Measurements from ENCODE around the gene ALS2. TPM values are rescaled to one million over a fixed set of nuclear protein-coding genes. Genes with fewer than 3 reads are reported as not detected.
A peak's percentile ranks its signal among the peaks of the same experiment; 100 is the strongest.

The ALS2 gene
- polyA plus RNA-seq, 5 donors: 17.6 to 30.0 (median 26.5) TPM

DNA sequence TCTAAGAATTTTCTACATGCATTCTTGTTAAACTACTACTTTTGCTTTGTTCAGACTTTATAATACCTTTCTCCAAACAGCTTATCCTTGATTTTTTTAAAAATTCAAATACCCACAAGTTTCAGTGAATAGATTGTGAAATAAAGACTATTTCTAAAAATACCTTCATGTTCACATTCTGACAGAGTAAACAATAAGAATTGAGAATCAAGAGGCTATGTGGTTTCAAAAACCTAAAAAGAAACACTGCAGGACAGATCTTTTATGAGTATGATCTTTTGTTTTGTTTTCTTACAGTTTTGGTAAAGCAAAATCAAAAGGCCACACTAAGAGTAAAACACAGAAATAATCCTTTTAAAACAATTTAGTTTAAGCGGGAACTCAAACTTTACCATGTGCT, 21.2 kb downstream of the ALS2 start:
- no peak for DNase-seq

DNA sequence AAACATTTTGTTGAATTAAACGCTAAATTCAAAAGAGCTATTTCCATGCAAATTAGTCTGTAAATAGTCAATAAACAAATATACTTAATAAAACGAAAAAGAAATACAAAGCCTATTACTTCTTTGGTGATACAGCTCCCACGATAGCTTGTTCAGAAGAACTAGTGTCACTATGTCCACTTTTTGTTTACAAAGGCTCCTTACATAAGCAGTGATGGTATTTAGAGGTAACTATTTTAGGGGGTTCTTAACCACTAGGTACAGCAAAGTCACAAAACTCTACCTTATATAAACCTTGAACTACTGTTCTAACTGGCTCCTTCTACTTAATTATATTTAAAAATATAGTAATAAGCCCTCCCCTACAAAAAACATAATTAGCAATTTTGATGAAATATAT, 21.9 kb downstream of the ALS2 start:
- no peak for DNase-seq

DNA sequence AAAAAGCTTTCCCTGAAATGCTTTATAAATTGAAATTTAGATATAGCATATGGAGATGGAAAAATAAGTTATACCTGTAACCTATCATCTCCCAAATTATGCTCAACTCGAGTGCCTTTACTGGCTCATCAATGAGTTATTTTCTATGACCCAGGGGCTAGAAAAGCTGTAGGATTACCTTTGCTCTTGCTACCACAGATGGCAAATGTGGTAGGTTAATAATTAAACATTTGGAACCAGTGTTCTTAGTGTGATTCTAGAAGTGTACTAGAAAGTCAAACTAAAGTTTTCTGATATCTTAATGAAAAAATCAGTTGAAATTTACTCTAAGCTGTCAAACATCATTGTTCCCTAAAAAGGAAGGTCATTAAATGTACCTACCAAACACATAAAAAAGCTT, 22.5 kb downstream of the ALS2 start:
- DNase-seq: no peak

DNA sequence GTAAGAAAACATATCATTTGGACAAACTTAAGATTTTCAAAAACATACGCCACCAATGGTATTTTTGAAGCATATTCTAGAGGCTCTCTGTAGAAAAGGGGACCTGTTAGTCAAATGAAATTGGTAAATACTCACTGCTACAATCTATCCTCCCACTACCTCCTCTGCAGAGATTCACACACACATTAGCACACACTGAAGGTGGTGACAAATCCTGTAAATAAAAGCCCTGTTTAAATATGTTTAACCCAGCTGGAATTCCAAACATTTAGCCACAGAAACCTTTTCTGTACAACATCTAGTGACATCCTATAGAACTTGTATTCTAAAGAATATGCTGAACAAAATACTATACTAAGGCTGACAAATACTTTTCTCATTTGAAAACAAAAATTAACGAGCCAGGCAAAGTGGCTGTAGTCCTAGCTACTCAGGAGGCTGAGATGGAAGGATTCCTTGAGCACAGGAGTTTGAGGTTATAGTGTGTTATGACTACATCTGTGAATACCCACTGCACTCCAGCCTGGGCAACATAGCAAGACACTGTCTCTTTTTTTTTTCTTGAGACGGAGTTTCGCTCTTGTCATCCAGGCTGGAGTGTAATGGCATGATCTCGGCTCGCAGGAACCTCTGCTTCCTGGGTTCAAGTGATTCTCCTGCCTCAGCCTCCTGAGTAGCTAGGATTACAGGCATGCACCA, 25.9 kb downstream of the ALS2 start:
- no peak for DNase-seq

DNA sequence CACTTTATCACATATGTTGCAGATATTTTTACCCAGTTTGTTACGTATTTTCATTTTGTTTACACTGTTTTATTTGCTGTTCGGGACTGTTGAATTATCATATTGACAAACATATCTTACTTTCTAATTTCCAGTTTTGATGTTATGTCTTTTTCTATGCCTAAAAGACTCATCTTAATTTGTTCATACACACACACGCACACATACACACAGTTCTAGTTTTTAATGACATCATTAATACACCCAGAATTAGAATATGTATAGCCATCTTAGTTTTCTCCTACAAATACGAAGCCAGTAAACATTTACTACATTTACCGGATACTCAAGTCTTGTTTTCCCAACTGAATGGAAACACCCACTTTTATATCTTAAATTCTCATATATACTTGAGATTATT, 29.2 kb downstream of the ALS2 start:
- DNase-seq: no peak

DNA sequence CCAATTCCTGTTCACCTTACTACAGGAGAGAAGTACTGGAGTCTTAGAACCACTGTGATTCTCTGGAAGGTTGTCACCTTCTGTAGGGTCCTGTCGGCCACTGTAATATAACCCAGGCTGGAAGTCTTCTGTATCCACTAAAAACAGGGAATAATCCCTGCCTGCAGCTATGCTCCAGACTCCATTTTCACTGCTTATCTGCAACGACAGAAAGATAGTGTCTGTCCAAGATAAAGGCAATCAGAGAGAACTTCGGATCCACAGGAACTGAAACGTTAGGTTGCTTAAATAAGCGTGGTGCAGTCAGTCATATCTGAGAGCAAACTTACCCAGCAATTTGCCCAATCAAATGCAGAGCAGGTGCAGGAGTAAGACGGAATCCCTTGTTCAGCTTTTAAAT, 34.2 kb downstream of the ALS2 start:
- no peak for DNase-seq

DNA sequence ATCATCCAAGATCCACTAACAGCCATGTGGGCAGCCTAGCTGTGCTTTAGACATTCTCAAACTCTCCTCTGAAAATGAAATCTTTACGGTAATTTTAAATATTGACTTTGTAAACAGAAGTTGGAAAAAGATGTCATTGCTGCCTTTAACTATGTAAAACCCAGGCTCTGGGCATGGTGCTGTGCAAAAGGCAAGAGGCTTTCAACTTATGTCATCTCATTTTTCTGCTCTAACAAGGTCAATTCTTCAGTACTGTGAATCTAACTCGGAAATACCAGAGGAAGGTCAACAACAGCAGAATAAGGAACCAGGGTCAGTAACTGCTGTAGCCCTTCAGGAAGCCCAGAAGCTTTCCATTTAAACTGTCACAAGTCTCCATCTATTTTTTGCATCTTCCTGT, 45.2 kb downstream of the ALS2 start:
- no peak for DNase-seq

DNA sequence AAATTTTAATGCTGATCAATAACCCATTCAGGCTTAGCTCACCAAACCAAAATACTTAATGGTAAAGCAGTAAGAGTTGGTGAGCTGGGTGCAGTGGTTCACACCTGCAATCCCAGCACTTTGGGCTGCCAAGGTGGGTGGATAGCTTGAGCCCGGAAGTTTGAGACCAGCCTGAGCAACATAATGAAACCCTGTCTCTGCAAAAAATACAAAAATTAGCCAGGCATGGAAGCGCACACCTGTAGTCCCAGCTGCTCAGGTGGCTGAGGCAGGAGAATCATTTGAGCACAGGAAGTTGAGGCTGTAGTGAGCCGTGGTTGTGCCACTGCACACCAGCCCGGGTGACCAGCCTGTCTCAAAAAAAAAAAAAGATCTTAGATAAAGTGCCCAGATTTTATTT, 46.6 kb downstream of the ALS2 start:
- no peak for DNase-seq

DNA sequence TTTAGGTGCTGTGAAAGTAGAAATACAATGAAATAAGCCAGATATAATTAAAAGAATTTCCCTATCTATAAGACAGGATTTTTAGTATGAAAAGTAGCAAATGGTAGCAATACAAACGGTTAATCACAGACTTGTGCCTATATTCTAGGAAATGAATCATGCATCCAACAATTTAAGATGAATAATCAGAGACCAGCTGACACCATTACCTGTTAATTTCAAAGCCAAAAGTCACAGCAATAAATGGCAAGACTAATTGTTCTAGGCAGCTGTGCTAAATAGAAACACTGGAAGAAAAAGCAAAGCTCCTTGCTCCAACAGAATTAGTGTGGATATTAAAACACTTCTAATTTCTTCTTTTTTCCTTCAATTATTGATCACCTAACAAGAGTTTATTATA, 47.2 kb downstream of the ALS2 start:
- DNase-seq: no peak

DNA sequence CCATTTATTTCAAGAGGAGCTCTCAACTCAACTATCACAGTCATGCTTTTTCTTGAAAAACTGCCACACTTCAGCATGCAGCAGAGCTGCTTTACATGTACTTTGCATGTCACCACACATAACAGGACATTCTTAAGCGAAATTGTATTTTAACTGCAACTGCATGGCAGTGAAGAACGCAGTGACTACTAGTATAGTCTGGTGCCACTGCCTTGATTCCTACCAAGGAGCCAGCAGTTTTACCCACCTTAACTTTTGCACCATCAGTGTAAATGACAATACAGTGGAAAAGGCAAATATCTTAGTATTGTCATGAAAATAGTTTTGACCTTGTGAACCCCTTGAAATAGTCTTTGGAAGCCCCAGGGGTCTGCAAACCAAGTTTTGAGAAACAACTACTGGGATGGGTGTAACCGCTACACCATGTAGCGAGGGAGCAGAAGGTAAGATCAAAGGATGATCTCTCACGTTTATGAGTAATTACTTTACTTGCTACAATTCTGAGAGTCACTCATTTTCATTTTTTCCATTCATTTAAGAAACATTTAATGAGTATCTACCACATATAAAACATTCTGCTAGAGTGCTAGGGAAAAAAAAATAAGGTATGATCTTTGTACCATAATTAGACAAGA, 50.0 kb downstream of the ALS2 start:
- DNase-seq: no peak

DNA sequence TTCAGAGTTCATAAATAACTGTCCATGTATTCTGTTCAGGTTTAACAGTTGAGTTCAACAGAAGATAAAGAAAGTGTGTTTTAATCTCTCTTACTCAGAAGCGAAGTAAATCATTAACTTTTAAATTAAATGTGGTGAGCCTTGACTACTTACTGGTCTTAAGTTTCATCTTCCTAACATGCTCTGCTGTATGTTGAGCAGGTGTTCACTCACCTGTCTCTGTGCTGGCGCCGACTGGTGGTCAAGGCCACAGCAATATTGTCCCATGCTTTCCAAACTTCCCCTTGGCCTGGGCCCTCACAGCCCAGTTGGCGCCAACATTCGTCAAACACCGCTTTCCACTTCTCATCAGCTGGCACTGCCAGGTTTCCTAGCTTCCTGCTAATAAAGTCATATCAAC, 65.3 kb downstream of the ALS2 start:
- DNase-seq: no peak

DNA sequence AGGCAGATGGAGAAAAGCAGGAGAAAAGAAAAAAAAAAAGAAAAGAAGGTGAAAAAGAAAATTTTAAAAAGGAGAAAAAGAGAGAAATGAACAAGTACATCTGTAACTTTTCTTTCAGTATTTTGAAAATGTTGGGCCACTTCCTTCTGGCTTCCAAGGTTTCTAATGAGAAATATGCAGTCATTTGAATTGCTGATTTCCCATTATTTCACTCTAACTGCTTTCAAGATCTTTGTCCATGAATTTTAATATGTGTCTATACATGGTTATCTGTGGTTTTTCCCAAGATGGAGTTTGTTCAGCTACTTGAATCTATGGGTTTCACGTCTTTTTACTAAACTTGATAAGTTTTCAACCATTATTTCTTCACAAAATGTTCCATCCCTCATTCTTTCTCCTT, 68.0 kb downstream of the ALS2 start:
- no peak for DNase-seq

DNA sequence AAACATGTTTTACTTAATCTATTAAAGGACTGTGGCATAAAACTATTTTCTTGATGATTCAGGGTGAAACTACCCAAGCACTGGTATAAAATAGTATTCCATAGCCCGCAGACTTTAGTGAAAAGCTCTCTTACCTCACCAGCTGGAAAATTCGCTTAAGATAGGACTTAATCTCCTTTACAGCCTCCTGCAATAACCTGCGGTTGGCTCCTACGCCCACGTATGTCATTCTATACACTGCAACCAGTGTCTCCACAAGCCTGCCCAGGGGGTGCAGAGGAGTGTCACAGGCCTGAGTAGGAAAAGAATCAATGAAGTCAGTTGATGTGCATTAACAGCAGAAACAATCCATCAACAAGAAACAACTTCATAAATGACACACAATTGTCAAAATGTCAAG, 71.0 kb downstream of the ALS2 start:
- DNase-seq: no peak

DNA sequence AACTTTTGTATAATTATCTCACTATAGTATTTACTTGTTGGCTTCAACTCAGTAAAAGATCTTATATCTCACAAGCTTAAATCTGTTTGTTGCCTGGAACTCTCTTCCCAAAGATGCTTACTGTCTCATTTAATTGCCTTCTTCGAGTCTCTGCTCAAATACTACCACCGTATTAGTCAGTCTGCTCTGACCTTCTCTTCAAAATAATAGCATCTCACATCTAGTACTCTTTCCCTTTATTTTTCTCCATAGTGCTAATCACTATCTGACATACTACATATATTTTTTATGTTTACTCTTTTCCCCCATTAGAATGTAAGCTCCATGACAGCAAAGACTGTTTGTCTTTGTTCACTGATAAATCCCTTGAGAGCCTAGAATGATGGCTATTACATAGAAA, 71.7 kb downstream of the ALS2 start:
- DNase-seq: no peak

DNA sequence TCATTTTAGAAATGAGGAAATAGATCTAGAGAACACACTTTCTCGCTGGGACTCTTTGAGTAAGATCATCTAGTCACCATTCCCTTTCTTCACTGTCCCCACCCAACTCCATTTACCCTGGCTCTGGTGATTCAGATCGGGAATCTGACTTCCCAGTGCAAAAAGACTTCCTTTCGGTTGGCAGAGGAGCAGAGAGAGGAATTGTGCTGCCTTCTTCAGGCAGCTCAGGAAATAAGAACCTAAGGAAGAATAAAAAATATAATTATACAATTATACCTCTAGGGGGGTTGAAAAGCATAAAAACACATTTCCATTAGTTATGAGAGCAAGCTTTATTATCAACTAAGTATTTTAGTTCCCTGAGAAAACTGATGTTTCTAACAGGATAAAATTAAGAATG, 73.0 kb downstream of the ALS2 start:
- DNase-seq: no peak

DNA sequence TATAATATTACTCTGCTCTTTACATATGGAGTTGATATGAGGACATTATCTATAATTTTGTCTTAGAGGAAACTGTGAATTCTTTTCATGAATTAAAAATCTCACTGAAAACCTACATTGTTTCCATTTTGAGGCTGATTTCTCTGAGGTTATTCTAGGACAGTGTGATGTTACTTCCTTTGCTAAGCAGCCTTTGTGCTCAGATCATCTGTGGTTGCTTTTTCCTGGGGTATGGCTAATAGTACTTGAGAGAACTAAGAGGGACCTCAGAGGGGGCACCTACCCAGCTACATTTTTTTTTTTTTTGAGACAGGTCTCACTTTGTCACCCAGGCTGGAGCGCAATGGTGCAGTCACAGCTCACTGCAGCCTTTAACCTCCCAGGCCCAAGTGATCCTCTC, 73.6 kb downstream of the ALS2 start:
- no peak for DNase-seq

DNA sequence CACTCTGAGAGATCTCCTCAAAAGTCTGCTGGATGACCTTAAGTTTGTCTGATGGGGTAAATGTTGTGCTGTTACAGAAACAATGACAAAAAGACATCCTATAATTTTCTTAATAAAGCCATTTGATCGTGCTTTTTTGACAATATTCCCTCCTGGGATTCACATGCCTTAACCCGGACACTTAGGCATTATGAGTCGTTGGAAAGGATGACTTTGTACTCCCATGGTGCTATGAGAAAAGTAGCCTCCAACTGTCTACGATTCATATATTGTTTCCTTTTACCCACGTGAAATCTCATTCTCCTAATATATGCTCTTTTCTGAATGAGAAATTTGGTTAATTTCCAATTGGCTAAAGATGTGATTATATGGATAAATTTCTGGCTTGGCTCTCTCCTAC, 76.2 kb downstream of the ALS2 start:
- DNase-seq: no peak

DNA sequence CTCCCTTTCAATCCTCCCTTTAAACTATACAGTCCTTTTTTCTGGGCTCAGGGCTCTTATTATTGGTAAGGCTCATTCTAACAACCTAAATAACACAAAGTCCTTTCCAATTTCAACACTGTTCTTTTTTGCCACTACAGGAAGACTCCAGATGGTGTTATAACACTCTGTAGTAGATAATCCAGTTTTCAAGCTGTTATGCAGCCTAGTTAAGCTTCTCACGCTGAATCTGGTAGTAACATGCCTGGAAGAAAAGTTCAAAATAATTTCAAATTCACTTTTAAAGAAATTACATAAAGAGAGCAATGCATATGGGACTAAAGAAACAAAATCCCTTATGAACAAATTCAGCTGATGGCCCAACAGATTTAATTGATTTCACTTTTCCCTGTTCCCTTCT, 79.1 kb downstream of the ALS2 start:
- no peak for DNase-seq

DNA sequence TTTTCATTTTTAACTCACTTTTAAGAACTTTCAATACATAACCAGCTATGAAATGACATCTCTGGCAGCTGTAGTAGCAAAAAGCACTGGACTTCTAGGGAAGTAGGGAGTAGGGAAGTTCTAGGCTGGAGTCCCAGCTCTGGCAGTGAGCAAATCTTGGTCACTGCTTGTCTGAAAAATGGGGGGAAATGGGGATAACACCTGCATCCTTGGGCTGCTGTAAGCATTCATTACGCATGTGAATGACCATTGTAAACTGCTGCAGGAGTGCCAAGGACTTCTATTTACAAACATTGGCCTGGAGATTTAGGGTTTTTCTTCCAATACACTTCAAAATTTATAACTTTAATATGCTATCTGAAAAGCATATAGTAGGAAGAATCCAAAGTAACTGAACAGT, 81.3 kb downstream of the ALS2 start:
- DNase-seq: no peak

DNA sequence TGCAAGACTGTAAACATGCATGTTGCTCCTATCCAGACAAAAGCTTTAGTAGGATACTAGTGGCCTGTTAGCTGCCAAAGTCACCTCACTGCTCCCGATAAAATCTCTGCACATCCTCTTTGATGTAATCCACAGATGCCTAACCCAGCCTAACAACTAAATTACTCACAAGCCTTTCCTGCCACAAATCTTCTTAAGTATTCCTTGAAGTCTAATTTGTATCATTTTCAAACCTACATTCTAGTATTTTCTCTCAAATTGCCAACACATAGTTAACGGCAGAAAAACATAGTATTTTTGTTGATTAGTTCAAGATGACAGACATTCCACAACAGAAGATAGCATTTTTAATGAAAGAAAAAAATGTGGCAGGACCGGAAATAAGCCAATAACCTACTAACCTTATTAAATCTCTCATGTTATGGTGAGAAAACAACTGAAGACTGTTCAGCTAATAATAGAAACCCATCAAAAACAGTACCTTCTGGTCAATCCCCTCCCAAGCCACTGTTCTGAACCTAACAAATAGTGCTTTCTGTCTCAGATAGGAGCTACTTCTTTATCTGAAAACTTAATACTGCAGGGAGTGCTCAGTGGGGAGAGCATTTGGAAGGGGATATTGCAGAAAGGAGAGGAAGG, 82.0 kb downstream of the ALS2 start, which contains the start of gene MPP4:
Gene MPP4, minus strand, starts transcription at position 57 of the 639 bp plus-strand sequence. CDS start 4,690 bp downstream, outside the sequence.
- peak in 1 of 2 donors; percentile 0 for DNase-seq

DNA sequence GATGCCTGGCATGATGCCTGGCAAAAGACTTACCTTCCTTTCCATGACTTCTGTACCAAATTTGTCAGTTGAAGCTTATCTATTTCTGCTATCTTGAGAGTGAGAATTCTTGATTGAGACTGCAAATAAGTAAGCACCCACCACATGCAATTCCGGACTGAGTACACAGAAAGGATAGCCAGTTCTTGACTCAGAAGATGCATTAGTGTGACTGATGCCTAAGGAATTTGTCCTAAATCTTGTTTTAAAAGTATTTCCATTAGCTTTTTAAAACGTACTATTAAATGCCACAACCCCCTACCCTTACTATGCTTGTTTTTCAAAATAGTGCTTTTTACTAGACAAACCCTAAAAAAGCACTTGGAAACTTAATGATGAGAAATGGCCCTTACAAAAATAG, 82.8 kb downstream of the ALS2 start:
- no peak for DNase-seq

DNA sequence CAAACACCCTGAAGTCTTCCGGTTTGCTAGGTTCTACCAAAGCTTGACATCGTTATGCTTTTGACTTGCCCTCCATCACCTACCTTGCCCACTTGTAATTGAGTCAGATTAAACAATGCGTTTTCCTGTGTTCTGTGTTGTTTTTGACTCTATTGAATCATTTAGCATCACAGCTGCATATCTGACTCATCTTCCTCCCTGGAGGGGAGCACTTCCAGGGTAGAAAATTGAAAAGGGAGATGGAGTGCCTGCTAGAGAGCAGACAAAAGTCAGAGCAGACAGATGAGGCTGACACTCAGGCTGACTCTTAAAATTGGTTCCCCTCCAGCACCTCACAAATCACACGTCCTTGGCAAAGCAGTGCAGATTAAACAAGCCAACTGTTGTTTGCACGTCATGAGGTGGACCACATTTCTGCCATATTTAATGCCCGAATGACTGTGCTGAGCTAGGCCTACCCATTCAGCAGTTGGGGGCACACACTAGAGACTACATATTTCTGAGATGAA, 84.5 kb downstream of the ALS2 start:
- DNase-seq: no peak

DNA sequence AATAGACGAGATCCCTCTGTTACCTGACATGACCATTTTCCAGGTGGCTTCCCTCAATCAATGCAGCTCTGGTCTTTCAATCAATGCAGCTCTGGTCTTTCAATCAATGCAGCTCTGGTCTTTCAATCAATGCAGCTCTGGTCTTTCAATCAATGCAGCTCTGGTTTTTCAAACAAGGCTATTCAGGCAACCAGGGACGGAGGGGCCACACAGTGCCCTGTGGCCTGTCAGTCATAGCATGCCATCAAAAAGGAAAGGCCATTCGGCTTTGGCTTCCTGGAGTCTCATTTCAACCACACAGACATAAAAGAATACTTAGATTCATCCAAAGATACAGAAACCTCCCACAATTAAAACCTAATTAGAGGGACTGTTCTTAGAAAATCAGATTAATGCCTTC, 95.6 kb downstream of the ALS2 start:
- DNase-seq: no peak

All from right lung (tissue), 5 donors.